Measurements from ENCODE around the gene LPCAT3.

LPCAT3 gene

DNA sequence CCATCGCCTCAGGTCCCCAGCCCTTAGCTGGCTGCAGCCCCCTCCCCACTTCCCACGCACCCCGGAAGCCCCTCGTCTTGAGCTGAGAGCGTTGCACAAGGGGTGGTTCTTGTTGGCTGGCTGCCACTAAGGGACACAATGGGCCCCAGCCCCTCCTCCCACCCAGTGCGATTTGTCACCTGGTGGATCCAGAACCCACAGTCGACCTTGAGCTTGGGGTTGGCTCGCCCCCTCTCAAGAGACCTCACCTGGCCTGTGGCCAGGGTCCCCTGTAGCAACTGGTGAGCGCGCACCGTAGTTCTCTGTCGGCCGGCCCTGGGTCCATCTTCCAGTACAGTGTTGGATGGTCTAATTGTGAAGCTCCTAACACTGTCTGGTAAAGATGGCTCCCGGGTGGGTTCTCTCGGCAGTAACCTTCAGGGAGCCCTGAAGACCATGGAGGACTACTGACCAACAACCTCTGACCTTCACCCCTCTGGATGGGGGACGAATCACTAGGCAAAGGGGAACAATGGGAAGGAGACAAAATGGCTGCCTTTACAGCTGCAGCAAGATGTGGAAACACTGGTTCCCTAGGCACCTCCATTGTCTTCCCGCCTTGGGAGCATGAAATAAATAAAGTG is 54.4 kb downstream of the LPCAT3 start:
- no peak for DNase-seq (ENCODE audit: low spot score)

DNA sequence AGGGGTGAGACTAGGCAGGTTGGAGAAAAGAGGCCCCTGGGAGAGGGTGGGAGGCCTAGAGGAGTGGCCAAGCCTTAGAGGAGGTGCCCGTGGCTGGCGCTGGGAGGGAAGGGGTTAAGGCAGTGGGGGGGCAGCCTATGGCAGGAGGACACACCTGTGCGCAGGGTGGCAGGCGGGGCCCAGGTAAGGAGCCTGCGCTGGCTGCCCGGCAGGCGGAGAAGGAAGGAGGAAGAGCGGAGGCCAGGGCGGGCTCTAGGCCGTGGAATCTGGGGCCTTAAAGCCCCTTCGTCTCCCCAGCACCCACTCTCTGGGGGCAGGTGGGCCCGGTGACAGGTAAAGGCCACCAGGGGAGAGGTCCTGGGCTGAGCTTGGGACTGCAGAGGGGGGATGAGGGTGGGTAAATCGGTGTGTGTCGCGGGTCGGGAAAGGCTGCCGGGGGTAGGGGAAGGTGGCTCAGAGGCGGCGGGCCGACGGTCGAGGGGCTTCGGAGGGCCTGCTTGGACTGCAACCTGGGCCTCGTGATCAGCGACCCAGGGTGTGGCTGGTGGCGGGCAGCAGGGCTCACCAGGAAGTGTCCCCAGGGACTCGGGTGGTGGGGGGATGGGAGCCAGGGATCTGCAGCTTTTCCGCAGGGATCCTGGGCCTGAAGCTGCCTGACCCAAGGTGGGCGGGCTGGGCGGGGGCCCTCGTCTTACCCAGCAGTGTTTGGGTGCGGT is 55.1 kb downstream of the LPCAT3 start:
- DNase-seq (ENCODE audit: low spot score), result no peak

DNA sequence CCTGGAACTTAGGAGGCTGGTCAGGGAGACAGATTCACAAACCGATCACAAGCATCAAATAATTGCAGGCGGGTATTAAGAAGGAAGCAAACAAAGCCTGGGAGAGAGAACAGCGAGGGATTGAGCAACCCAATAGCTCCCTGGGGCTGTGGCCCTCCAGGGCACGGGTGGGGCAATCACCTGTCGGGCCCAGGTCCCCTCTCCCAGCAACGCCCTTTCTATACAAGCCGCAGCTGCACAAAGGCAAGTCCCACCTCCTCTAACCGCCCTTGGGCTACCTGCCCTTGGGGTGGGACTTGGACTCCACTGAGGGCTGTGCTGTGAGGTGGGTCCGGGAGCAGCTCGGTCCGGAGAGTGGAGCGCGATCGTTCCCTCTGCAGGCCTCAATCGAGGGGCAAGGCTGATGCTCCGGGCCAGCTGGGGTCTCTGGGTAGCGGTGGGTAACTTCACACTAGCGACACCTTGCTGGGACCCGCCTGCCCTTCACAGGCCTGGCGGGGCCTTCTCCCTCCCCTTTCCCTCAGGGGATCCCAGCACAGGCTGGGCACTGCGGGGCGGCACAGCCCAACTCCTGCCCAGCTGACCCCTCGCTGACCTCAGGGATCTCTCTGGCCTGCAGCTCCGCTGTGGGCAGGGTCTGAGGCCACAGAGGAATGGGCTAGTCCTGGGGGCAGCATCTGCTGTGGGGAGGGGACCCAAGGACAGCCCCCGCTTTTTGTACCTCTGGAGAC is 55.8 kb downstream of the LPCAT3 start:
- no peak for DNase-seq (ENCODE audit: low spot score)

DNA sequence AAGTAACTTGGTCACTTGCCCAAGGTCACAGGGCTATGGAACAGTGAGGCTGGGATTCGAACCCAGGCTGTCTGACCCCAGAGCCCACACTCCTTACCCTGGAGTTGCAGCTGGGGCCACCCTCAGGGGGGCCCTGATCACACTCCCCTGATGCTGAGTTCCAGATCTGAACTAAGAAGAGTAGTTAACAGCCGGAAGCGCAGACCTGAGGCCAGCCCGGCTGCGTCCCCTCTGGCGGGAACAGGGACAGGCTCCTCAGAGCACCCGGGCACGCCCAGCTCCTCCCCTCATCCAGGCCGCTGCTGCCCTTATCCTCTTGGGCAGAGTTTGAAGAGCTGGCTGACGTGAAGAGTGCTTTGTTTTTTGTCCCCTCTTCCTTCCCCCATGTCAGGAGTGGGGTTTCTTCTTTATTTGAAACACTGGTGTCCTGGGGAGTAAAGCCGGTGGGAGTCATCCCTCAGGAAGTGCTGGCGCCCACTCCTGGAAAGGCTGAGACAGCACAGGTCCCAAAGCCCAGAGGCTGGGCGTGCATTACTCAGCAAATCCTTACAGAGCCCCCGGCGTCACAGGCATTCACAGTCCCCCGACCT is 56.5 kb downstream of the LPCAT3 start:
- peak; percentile 81 for DNase-seq (ENCODE audit: low spot score)

DNA sequence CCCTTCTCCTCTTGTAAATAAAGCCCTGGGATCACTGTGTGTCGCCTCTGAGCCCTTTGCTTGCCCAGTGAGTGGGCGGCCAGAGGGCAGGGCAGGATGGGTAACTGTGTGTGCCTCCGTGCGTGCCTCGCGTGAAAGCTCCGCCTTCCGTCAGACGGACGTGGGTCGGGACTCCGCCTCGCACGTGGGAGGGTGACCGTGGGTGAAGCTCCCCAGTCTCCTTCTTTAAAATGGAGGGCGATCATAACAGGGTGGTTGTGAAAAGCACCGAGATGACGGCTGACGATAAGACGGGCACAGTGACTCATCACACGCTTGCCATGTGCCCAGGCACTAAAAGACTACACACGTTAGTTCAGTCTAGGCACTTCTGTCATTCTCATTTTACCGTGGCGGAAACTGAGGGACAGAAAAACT is 57.0 kb downstream of the LPCAT3 start:
- DNase-seq (ENCODE audit: low spot score), result peak; percentile 93

DNA sequence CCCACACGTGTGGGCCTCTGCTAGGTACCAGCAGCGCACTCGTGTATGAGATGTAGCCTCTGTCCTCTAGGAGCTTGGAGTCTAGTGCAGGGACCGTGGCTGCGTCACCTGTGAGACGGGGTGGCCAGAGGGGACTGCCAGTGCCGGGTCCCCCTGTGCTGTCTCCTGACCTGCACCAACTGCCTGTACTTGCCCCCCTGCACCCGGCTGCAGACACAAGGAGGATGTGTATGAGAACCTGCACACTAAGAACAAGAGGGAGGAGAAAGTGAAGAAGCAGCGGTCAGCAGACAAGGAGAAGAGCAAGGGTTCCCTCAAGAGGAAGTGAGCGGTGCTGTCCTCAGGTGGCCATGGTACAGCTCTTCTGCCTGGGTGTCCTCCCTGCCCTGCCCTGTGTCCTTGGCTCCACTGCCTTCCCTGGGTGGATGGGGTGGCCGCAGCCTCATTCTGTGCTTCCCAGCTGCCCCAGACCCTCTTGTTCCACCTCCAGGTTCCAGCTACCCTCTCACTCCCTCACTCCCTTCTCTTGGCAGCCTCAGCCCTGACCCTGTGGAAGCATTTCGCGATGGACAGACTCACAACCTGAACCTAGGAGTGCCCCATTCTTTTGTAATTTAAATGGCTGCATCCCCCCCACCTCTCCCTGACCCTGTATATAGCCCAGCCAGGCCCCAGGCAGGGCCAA is 57.5 kb downstream of the LPCAT3 start:
- DNase-seq (ENCODE audit: low spot score), result peak; percentile 62

DNA sequence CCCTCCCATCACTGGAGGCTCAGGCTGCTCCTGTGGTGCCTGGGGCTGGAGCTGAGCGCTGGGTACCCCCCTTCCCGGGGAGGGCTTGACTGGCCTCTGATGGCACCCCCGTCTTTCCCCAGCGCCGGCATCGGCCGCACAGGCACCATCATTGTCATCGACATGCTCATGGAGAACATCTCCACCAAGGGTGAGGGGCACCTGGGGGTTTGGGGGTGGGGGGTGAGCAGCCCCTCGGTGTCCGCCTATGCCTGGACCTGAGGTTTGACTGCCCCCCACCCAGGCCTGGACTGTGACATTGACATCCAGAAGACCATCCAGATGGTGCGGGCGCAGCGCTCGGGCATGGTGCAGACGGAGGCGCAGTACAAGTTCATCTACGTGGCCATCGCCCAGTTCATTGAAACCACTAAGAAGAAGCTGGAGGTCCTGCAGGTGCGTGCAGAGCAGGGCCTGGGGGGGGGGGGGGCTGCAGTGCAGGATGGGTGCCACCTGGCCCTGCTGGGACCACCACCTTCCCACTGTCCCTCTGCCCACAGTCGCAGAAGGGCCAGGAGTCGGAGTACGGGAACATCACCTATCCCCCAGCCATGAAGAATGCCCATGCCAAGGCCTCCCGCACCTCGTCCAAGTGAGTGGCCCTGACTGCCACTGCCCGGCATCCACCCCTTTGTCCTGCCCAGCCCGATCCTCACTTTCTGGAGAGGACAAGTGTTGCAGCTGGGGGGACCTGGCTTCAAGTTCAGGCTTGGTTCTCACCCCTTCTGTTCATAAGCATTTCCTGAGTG is 58.3 kb downstream of the LPCAT3 start:
- no peak for DNase-seq (ENCODE audit: low spot score)

DNA sequence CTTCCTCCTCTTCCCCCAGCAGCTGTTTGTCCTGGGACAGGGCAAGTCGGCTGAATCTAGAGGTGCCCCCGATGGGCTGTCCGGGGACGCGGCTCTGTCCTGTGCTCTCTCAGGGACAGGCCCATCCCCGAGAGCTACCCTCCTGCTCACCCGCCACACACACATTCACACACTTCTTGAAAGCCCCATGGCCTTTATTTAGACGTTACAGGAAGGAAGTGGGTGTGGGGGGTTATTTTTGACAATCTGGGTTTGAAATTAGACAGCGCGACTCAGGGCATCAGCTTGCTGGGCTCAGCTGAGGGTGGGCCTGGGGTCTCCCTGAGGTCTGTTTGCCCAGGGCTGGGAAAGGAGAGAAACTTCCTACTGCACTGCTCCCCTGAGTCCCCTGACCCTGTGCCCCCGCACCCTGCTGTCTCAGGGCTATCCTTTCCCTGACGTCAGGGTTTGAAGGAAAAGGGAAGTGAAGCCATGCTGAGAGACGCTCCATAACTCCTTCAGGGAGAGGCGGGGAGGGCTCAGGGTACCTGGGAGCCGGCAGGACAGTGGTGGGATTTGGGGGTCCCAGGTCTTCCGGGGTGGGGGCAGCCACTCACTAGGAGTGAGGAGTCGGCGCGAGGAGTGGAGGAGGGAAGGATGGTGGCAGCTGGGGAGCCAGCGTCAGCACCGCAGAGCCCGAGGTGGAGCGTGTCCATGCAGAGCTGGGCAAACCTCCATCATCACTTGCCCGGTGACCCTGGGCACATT is 59.0 kb downstream of the LPCAT3 start:
- DNase-seq (ENCODE audit: low spot score), result no peak

DNA sequence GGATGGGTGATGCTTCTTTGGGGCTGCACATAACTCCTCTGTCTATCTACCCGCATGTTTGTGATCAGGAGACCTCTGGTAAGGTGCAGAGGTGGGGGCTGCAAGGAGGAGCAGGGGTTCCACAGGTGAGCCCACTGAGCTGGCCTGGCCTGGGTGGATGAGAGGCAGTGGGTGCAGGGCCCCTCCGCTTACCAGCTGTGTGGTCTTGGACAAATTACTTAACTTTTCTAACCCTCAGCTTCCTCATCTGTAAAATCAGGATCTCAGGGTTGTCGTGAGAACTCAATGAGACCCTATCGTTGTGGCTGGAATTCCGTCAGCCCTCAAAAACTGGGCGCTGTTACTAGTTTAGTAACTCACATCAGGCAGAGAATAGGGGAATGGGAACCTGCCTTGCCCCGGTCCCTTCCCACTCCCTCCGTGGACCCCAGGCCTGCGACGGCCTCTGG is 59.6 kb downstream of the LPCAT3 start:
- no peak for DNase-seq (ENCODE audit: low spot score)

DNA sequence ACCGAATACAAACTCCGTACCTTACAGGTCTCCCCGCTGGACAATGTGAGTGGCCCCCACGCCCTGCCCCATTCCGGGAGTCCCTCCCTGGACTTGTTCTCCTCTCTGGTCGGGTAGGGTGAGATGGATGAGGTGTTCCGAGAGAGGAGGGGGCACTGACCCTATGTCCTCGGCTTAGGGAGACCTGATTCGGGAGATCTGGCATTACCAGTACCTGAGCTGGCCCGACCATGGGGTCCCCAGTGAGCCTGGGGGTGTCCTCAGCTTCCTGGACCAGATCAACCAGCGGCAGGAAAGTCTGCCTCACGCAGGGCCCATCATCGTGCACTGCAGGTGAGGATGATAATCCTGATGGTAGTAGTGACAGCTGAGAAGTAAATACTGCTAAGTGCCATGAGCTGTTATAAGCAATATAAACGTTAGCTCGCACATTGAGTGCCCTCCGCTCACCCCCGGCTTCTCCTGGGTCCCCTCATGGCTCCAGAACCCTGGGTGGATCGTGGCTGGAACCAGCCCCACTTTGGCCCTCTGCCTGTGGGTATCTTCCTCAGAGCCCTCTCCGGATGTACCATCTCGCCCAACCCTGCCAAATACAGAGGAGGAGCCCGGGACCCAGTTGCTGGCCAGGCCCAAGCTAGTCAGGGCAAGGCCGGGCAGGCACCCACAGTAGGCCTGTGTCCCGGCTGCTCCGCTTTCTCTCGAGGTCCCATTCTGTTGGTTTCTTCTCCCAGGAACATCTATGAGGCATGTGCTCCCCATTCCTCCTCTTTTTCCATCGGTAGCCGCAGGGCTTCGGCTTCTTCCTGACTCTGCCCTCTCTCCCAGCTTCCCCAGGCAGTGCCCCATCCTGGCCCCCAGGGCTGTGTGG is 60.3 kb downstream of the LPCAT3 start:
- DNase-seq (ENCODE audit: low spot score), result no peak

DNA sequence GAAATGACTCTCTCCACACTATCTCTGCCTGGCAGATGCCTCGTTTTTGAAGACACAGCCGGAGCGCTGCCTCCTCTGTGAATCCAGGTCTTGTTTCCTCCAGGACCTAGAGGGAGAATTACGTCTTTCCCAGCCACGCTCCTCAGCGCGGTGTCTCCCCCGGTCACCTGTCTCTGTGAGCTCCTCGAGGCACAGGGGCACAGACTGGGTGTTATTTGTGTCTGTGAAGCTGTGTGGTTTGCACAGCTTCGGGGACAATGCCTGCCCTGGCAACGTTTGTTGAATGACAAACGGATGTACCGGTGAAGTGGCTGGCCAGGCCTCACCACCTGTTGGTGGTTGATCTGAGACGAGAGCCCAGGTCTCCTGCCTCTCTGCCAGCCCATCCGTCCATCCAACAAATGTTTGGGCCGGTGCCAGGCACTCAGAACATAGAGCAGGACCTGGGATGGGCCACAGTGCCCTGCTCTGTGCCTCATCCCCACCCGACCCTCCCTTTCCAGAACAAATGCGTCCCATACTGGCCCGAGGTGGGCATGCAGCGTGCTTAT is 61.0 kb downstream of the LPCAT3 start:
- no peak for DNase-seq (ENCODE audit: low spot score)

DNA sequence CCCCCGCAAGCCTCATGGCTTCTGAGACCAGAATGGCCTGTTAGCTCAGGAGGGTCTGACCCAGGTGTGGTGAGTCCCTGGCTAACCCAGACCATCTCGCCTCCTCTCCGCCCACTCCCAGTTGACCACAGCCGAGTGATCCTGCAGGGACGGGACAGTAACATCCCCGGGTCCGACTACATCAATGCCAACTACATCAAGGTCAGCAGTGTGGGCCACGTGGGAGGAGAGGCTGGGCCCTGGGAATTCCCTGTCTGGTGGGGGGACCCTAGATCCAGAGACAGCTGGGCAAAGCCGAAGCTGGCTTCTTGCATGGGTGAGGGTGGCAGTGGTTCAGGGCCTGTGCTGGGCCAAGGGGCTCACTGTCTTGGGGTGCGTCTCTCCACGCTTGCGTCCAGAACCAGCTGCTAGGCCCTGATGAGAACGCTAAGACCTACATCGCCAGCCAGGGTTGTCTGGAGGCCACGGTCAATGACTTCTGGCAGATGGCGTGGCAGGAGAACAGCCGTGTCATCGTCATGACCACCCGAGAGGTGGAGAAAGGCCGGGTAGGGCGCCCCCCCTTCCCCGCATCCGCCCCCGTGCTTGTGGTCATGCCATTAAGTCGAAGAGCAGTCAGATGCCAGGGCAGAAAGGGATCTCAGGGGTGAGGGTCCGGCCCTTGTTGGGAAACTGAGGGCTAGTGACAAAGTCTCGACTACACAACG is 62.1 kb downstream of the LPCAT3 start:
- DNase-seq (ENCODE audit: low spot score), result no peak

DNA sequence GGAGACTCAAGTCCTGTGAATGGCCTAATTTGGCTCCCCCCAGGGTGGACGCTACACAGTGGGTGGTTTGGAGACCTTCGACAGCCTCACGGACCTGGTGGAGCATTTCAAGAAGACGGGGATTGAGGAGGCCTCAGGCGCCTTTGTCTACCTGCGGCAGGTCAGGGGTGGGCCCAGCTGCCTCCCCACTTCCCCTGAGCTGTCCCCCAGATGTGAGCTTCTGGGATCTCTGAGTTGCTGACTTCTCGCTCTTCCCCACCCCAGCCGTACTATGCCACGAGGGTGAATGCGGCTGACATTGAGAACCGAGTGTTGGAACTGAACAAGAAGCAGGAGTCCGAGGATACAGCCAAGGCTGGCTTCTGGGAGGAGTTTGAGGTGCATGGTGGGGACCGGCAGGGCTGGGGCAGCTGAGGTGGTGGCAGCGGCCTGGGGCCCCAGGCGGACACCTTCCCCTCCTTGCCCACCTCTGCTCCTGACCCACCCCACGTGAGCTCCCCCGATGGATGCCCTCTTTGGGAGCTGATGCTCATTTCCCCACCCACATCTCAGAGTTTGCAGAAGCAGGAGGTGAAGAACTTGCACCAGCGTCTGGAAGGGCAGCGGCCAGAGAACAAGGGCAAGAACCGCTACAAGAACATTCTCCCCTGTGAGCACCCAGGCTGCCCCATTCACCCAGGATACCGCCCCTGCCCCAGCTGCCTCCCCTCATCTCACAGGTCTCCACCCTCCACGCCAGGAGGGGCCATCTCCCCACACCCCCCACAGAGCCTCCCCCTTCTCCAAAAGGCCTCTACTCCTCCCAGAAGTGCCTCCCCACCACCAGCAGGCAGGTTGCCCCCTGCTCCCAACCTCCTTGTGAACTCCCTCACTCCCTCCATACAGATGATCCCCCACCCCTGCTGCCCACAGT is 62.9 kb downstream of the LPCAT3 start:
- no peak for DNase-seq (ENCODE audit: low spot score)

DNA sequence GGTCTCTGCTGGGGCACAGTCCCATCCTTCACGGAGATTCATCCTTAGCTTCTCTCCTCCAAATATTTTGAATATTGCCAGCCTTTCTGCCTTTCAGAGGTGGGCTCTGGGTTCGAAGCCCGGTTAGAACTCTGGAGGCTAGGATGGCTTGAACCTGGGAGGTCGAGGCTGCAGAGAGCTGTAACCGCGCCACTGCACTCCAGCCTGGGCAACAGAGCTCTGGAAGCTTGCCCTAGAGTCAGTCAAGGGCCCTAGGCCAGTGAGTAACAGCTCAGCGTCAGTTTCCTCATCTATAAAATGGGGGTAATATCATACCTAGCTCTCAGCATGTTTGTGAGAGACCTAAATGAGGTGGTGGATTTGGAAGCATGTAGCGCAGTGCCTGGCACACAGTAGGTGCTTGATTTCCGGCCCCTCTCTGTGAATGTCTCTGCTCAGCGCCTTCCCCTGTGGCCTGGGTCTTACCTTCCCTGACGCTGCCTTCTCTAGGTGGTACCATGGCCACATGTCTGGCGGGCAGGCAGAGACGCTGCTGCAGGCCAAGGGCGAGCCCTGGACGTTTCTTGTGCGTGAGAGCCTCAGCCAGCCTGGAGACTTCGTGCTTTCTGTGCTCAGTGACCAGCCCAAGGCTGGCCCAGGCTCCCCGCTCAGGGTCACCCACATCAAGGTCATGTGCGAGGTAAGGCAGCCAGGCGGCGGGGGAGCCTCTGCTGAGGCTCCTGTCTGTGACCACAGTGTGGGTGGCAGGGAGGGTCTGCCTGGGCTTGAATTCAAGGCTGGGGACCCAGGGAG is 63.8 kb downstream of the LPCAT3 start:
- DNase-seq (ENCODE audit: low spot score), result no peak

DNA sequence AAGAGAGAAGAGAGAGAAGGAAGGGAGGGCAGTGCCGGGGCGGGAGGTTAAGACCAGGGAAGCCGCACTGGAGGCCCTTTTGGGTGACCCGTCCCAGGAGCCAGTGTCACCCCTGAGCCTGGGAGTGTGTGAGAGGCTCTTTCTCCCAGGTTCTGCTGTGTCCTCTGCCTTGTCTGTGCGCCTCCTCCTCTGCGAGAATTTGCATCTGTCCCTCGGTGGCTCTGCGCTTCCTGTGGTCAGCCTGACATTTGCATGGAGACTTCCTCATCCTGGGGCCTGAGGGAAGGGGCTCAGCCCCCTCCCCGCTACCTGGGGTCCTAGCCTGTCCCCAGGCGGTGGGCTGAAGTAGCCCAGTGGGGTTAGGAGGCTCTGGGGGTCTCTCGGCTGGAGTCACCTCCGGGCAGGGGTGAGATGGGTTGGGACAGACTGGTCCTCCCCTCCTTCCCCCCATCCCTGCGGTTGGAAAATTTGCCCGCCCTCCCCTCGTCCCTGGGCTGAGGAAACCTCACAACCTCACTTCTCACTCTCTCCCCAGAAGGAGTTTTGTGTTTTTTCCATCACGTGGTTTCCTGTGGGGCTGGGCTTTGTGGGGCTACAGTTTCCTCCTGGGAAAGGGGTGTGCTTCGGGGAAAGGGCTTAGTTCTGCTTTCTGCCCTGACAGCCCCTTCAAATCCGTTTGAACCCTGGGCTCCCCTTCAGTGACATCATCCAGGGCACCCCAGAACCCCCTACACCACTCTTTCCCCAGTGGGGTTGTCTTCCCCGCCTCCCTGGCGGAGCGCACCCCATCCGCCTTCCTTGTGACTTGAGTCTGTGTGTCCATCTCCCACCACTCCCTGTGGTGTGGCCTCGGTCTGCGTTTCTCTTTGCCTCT is 64.6 kb downstream of the LPCAT3 start:
- no peak for DNase-seq (ENCODE audit: low spot score)

Data from hematopoietic multipotent progenitor cell treated with erythropoietin and hydrocortisone succinate and interleukin-3 and kit ligand, for 17 days (in vitro differentiated cells).